Endometrium (tissue), 2 donors: Measurements from ENCODE around the gene C6orf120.

Source experiments
- FAIRE-seq: peaks from 2 replicates; lab custom pipeline; 2012; peaks lifted over from hg19 to GRCh38; lab: Jason Lieb, UNC
- donor health status: control.
- donor health status: control.

C6orf120 gene

GRCh38 chr6:169701954-169702839 lies at the start of gene C6orf120, which contains the start of gene WDR27:
Gene C6orf120, plus strand, starts transcription at chr6:169702126. Its CDS starts 334 bp downstream, at chr6:169702460.
Gene WDR27, minus strand, starts transcription at chr6:169702029. Its CDS starts 13,024 bp downstream, at chr6:169689005.
- FAIRE-seq = peak; percentile 50

GRCh38 chr6:169652896-169653295 lies 49.0 kb upstream of the C6orf120 start:
- FAIRE-seq = no peak

- no peak for FAIRE-seq
Observed at GRCh38 chr6:169653691-169654090, 48.2 kb upstream of the C6orf120 start.

GRCh38 chr6:169654598-169655391 lies 47.1 kb upstream of the C6orf120 start:
- no peak for FAIRE-seq

GRCh38 chr6:169656546-169657283 lies 45.2 kb upstream of the C6orf120 start:
- no peak for FAIRE-seq

GRCh38 chr6:169657284-169657610 lies 44.7 kb upstream of the C6orf120 start:
- FAIRE-seq = no peak

- FAIRE-seq = no peak
Observed at GRCh38 chr6:169659820-169660610, 41.9 kb upstream of the C6orf120 start.

GRCh38 chr6:169660751-169661390 lies 41.1 kb upstream of the C6orf120 start:
- FAIRE-seq = no peak

GRCh38 chr6:169661391-169661756 lies 40.6 kb upstream of the C6orf120 start:
- no peak for FAIRE-seq

GRCh38 chr6:169663468-169663867 lies 38.5 kb upstream of the C6orf120 start:
- no peak for FAIRE-seq

GRCh38 chr6:169664227-169664626 lies 37.7 kb upstream of the C6orf120 start:
- no peak for FAIRE-seq

- no peak for FAIRE-seq
Observed at GRCh38 chr6:169665289-169665688, 36.6 kb upstream of the C6orf120 start.

GRCh38 chr6:169666441-169666840 lies 35.5 kb upstream of the C6orf120 start:
- FAIRE-seq = no peak

GRCh38 chr6:169667716-169668115 lies 34.2 kb upstream of the C6orf120 start:
- FAIRE-seq = no peak

- FAIRE-seq = no peak
Observed at GRCh38 chr6:169668203-169668847, 33.6 kb upstream of the C6orf120 start.

- FAIRE-seq = no peak
Observed at GRCh38 chr6:169669147-169669546, 32.8 kb upstream of the C6orf120 start.

GRCh38 chr6:169669889-169670288 lies 32.0 kb upstream of the C6orf120 start:
- FAIRE-seq = no peak

GRCh38 chr6:169671563-169671962 lies 30.4 kb upstream of the C6orf120 start:
- no peak for FAIRE-seq

- no peak for FAIRE-seq
Observed at GRCh38 chr6:169675011-169675410, 26.9 kb upstream of the C6orf120 start.

GRCh38 chr6:169677096-169677495 lies 24.8 kb upstream of the C6orf120 start:
- no peak for FAIRE-seq

GRCh38 chr6:169678342-169678741 lies 23.6 kb upstream of the C6orf120 start:
- FAIRE-seq = no peak
